Adrenal gland (tissue), 5 donors: Measurements from ENCODE around the gene CPA3.

Experiments
- CTCF ChIP-seq, 6 experiments: fragments of 450-650 bp in 4 of 6; fragments of 200-600 bp in 2 of 6; sonication (generic) in 1 of 6; IDR thresholded peaks; 1 replicate in 5 of 6; 2 replicates in 1 of 6; pipeline versions ENCODE4 v1.5.1 to v1.8.0; 2016 to 2021; ENCODE audit warnings: antibody characterized with exemption in 6 of 6, mild to moderate bottlenecking in 2 of 6, moderate library complexity in 1 of 6
- POLR2A ChIP-seq, 2 donors: fragments of 450-650 bp; IDR thresholded peaks; one replicate each; pipeline ENCODE4 v1.6.1; 2017; ENCODE audit warnings: antibody characterized with exemption in 2 of 2, mild to moderate bottlenecking in 2 of 2, moderate library complexity in 1 of 2
- donor health status: DM: no; HTN: no; CAD: no.

DNA sequence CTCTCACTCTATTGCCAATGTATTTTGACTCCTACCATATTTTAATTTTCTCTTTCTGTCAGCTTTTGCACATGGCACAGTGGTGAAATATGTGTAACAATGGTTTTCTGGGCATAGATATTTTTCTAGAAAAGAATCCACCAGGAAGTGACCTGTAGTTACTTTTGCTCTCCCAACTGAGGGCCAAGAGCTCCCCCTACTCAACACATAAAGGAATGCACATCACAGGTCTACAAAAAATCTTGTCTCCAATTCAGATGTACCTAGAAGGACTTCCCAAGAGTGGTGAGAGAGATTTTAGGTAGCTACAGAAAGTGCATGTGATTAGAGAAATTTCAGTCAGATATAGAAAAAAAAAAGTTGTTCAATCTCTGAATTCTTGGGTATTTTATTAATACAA, 15.6 kb downstream of the CPA3 start:
- no peak for TF ChIP-seq POLR2A (IDR thresholded peaks at IDR 0.05)
- TF ChIP-seq CTCF (IDR thresholded peaks at IDR 0.05) = peak in 3 of 6 experiments; percentile 20 to 28 (median 21)
